Fibroblast of upper back skin (primary cell): Measurements from ENCODE around the gene EPB41L4B.

Experiments
- DNase-seq: peaks from one replicate; pipeline ENCODE4 v3.0.0-alpha.2; 2013

Gene EPB41L4B

DNA sequence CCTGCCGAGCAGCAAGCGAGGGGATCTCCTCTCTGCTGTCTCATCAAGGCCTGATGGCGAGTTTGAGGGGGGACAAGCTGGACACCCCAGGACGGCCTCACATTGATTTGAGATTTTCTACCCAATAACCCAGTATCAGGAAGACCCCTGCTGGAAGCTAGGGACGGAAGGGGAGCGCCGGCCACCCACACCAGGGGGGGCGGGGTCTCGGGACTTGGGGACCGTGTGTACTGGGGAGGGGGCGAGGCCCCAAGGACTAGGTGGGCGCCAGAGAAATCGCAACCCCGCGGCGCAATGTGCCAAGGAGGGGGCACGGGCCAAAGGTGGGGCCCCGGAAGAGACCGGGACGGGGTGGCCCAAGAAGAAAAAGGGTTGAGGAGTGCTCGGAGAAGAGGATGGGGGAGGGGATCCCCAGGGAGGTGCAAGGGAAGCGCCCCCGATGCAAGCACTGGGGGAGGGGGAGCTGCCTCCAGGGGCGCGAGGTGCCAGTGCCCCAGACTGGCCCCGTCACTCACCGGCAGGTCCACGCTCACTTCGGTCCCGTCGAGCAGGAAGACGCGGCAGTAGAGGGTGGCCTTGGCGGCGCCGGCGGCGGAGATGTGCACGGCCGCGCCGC lies 1.1 kb downstream of the EPB41L4B start:
- no peak for DNase-seq

GRCh38 chr9:109319017-109319625 lies 1.7 kb downstream of the EPB41L4B start:
- no peak for DNase-seq

DNA sequence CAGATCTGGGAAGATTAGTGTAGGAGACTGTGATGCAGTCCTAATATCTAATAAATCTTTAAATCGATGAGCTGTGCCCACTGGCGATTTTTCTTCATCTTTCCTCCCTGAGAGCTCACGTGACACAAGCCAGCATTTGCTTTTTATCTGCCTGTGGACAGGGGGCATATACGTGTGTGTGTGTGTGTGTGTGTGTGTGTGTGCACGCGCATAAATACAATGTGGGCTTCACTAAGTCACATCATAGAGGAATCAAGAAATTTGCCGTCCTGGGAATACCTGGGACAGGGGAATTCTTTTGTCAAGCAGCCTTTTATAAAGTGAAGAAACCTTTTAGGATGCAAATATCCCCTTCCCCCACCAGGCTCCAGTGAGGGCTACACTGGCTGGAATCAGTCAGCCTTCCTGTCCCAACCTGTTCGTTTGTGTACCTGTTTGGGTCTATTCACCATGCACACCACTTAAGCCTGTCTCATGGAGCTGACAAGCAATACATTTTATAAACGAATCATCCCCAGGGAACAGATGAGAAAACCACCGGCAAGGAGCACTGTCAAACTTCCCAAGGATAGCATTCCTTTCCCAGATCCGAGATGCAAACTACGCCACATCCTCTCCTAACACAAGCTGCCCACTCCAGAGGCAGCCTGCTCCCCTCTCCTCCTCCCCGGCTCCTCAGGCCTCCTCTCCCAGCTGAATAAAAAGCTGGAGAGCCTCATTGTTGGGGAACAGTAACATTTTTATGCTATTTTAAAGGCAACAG lies 2.7 kb downstream of the EPB41L4B start:
- peak; percentile 18 for DNase-seq

GRCh38 chr9:109317311-109317978 lies 3.4 kb downstream of the EPB41L4B start:
- no peak for DNase-seq

DNA sequence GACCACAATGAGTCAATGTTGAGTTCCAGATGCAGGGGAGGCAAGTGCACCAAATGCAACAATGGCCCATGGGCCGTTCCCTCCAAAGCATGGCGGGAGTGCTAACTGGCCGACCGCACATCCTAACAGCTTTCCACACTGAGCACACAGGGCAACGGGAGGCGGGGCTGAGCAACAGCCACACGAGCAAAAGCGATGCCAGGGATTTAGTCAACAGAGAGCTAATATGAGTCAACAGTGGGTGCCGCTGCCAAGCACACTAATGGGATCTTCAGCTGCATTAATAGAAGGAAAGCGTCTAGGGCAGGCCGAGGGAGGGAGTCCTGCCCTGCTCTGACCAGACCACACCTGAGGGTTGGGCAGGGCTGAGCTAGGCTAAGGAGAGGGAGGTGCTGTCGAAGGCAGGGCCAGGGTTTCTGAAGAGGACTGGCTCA lies 4.6 kb downstream of the EPB41L4B start:
- DNase-seq: no peak

DNA sequence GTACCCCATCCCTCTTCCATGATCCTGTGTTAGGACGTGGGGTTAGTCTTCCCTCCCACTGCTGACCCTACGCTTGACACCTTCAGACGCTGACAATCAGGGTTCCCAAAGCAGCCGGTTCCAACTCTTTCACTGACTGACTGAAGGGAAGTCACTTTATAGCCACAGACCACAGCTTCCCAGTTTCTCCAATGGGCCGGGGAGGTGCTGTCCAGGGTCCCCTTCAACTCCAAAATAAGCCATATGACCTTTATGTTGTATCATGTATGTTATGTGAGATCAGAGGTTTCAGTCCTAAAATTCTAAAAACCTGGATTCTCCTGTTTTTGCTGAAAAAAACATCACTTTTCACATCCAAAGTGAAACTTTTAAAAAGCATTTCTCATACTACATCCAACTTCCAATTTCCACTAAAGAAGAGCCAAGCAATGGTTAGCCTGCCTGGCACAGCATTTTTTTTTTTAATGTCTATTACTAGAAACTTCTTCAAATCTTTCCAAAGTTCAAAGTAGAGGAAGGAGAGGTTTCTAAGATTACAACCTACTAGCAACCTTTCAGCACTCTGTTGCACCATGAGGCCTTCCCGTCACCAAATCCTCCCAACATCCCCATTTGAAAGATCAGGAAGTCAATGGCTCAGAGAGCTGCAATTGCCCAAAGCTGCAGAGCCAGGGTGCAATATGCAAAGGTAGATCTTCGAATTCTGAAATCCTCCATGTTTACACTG lies 5.2 kb downstream of the EPB41L4B start:
- no peak for DNase-seq

GRCh38 chr9:109314011-109314531 lies 6.8 kb downstream of the EPB41L4B start:
- no peak for DNase-seq

- DNase-seq: no peak
These were observed 7.5 kb downstream of the EPB41L4B start for GRCh38 chr9:109313351-109313750.

GRCh38 chr9:109312783-109313182 lies 8.1 kb downstream of the EPB41L4B start:
- DNase-seq: no peak

DNA sequence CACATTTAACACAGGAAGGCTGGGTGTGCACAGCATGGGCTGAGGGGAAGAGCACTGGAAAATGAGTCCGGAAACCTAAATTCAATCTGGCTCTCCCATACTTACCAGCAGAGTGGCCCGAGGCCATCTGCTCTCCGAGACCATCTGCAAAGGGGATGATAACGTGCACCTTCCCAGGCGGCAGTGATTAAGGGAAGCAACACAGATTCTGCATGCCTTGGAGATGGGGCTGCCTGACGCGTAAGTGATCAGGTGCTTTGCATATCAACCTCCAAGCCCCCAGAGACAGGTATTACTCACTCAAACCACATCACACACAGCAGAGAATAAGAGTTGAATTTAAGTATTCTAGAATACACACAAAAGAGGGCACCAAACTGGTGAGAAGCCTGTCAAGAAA lies 9.1 kb downstream of the EPB41L4B start:
- DNase-seq: peak; percentile 26

DNA sequence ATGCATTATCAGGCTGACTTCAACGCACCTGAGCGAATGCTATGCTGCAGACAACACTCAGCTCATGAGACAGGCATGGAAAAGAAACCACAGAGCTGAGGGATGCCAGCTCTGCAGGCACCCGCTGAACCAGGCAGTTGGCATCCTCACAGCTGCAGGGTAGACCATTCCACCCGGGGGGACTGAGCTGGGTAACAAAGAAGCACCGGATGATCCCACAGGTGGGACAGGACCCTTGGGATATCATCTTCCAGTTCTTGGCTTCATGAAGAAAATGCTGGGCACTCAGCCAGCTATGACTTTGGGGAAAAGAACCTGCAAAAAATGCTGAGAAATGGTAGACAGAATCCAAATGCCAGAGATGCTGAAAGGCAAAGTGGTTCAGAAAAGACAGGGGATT lies 9.6 kb downstream of the EPB41L4B start:
- peak; percentile 48 for DNase-seq

- DNase-seq: peak; percentile 62
These were observed 10.4 kb downstream of the EPB41L4B start for GRCh38 chr9:109310486-109310901.

DNA sequence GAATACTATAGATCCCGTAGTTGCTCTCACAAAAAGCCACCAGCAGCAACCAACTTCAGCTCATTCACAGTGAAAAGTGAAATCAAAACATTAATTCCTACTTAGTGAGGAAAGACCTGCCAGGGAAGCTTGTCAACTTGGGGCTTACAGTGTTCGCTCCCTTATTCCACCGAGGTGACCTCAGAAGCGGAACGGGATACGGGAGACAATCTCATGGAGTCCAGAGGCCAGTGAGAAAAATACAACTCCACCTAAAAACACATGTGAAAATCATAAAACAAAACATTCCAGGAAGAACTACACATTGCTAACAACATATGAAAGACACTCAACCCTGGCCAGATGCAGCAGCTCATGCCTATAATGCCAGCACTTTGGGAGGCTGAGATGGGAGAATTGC lies 11.6 kb downstream of the EPB41L4B start:
- no peak for DNase-seq

DNA sequence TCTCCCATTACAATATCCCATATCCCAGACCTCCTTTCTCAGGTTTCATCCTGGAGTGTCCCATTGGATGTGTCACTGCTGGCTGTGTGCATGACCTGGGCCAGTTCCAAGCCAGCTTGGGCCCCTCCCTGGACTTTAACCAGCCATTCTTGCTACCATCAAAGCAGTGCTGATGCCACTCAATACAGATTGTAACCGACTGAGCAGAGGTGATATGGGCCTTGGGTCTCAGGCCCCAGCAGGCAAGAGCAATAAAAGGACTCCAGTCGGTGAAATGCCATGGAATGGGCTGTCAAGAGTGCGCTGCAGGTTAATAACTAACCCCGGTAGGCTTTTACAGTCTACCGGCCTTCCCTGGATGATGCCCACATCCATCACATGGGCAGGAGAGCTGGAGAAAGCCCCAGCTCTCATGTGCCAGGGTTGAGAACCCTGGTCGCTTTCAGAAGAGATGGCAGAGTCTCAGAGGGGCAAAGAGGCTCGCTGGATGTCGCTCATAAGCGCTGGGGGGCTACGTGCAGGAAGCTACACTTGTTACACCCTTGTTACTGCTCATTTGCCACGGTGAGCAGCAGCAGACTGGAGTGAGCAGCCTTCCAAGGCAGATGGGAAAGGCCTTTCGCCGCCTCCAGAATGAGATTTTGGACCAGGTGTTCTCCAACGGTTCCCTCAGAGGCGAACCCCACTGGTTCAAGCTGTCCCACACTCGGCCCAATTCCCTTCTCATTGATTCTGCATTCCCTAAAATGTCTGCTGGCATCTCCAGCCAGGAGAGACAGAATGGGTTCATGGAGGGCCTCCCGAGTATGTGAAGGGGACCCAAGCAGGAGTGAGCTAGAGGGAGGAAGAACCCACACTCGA lies 13.2 kb downstream of the EPB41L4B start:
- no peak for DNase-seq

- DNase-seq: no peak
These were observed 15.1 kb downstream of the EPB41L4B start for GRCh38 chr9:109305801-109306200.

GRCh38 chr9:109304347-109304746 lies 16.5 kb downstream of the EPB41L4B start:
- peak; percentile 23 for DNase-seq

- DNase-seq: no peak
These were observed 17.0 kb downstream of the EPB41L4B start for GRCh38 chr9:109303900-109304299.

- DNase-seq: no peak
These were observed 18.3 kb downstream of the EPB41L4B start for GRCh38 chr9:109302606-109303005.

- no peak for DNase-seq
These were observed 19.8 kb downstream of the EPB41L4B start for GRCh38 chr9:109301012-109301411.

DNA sequence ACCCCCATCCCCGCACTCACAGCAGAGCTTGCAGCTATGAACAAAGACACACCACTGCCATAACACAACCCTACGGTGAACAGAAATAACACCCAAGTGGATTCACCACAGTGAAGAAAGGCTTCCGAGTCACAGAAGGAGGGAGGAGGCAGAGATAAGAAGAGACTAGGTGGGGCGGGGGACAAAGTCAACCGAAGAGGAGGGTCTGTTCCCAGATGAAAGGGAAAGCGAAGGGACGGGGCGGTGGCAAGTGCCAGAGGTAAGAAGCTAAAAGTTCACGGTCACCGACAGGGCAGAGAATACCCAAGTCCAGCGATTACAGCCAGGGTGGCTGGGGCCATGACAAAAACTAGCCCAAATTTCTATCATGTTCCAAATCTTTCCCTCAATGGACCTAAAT lies 21.0 kb downstream of the EPB41L4B start:
- no peak for DNase-seq

GRCh38 chr9:109297899-109298298 lies 23.0 kb downstream of the EPB41L4B start:
- peak; percentile 94 for DNase-seq
